ENCODE results near the gene GNAS. TPM values are rescaled to one million over a fixed set of nuclear protein-coding genes. Genes with fewer than 3 reads are reported as not detected.

The GNAS gene
- total and polyA plus RNA-seq, 9 of the 15 experiments (the other 6 are each of a cell fraction or from before 2014, with no cell fraction given): 128 to 648 (median 266) TPM

DNA sequence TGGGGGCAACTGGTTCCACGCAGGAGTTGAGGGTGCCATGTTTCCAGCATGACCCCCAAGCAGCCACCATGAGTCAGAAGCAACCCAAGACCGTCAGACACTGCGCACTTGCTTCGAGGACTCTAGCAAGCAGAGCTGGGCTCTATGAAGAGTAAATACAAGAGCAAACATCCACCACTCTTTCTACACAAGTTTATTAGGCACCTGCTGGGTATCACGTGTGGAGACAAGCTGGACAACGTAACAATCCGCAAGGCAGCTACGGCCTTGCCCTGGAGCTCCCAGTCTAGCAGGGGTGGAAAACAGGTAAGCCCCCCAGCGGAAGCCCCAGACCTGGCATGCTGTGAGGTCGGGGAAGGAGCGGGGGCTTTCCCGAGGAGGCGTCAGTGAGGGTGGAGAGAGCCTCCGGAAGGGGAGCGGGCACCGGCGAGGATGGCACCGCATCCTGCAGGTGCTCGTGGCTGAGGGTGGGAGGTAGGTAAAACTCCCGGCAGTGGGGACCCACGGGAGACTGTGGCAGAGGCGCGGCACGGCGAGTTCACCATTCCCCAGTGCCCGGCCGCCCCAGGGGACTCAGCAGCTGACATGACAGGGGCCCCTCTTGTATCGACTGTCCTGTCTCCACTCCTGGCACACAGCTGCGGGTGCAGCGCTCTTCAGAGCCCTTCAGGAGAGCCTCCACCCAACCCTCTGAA, 35.4 kb upstream of the GNAS start:
- in situ Hi-C loops (cut with MboI) (loop anchor here (25.0 kb wide), 1 partner anchor 580 kb away; the partner anchor contains the start of gene ANKRD60), intact Hi-C loops (cut with micrococcal nuclease) (no loop called here)
- WGBS (ENCODE audit: insufficient coverage, low coverage, missing lambda C conversion rate): 10% methylated on average over 27 of the region's 30 CpGs
- Histone ChIP-seq H3K27me3 (ENCODE audit: control insufficient read depth in 2 of 2, insufficient read depth in 2 of 2, low read length in 2 of 2) (peaks cover 3 to 78% of the 10 kb centered on the region in 2 experiments), H3K9ac (ENCODE audit: insufficient read depth in 1 of 2, low read depth in 2 of 2, low read length in 2 of 2) (no peak overlapping the region), H3K9me3 (replicated peaks; ENCODE audit: control insufficient read depth, insufficient read depth, low read depth, low read length) (no peaks in the 10 kb centered on the region), H3K4me3 (no peak overlapping the region), H3K4me2 (ENCODE audit: insufficient read depth, low read length) (no peak overlapping the region), H4K20me1 (replicated peaks; ENCODE audit: control insufficient read depth, insufficient read depth, low read length) (no peaks in the 10 kb centered on the region), H3K27ac (ENCODE audit: extremely low read depth, low read depth, low read length) (no peak overlapping the region), H3K79me2 (ENCODE audit: control insufficient read depth, insufficient read depth, low read length) (no peaks in the 10 kb centered on the region), H2AFZ (ENCODE audit: low read depth, low read length) (no peak overlapping the region), H3K36me3 (ENCODE audit: control insufficient read depth, insufficient read depth, low read length) (no peaks in the 10 kb centered on the region), H3K9me1 (ENCODE audit: control insufficient read depth, insufficient read depth, low read length) (no peaks in the 10 kb centered on the region), H3K4me1 (replicated peaks in 1 of 2; ENCODE audit: control insufficient read depth in 2 of 2, insufficient read depth in 2 of 2, low read length in 2 of 2) (no peaks in the 10 kb centered on the region)
- DNase-seq (ENCODE audit: extremely low read depth in 1 of 4, low spot score in 3 of 4) (no peak), FAIRE-seq (no peak), ATAC-seq (no peak)
- no TSS peak for BruUV-seq (replicated peaks)
- POLR2A ChIA-PET: interaction anchor here (0.5 to 0.7 kb wide), 3 partner anchors 35 to 273 kb away, joined by 3 read pairs; partner anchors contain the start of gene GNAS
- CTCF ChIA-PET (ENCODE audit: low intra/inter-chr PET ratio): interaction anchor here (0.5 to 1.1 kb wide), 2 partner anchors 51 to 271 kb away, joined by 3 to 6 read pairs; no protein-coding TSS in a partner anchor
- no peak for TF ChIP-seq DLX4 (CRISPR knock-in tag; IDR thresholded peaks at IDR 0.05)

- CTCF ChIA-PET (ENCODE audit: low intra/inter-chr PET ratio): interaction anchor here (1.1 kb wide), 1 partner anchor 270 kb away, joined by 6 read pairs; no protein-coding TSS in a partner anchor
- Histone ChIP-seq H2AFZ (ENCODE audit: low read depth, low read length) (no peak overlapping the region), H4K20me1 (replicated peaks; ENCODE audit: control insufficient read depth, insufficient read depth, low read length) (no peaks in the 10 kb centered on the region), H3K27me3 (ENCODE audit: control insufficient read depth in 2 of 2, insufficient read depth in 2 of 2, low read length in 2 of 2) (peaks cover 3 to 77% of the 10 kb centered on the region in 2 experiments), H3K36me3 (ENCODE audit: control insufficient read depth, insufficient read depth, low read length) (no peaks in the 10 kb centered on the region), H3K4me1 (replicated peaks in 1 of 2; ENCODE audit: control insufficient read depth in 2 of 2, insufficient read depth in 2 of 2, low read length in 2 of 2) (no peaks in the 10 kb centered on the region), H3K4me3 (no peak overlapping the region), H3K9me3 (replicated peaks; ENCODE audit: control insufficient read depth, insufficient read depth, low read depth, low read length) (no peaks in the 10 kb centered on the region), H3K27ac (ENCODE audit: extremely low read depth, low read depth, low read length) (no peak overlapping the region), H3K4me2 (ENCODE audit: insufficient read depth, low read length) (no peak overlapping the region), H3K79me2 (ENCODE audit: control insufficient read depth, insufficient read depth, low read length) (no peaks in the 10 kb centered on the region), H3K9ac (ENCODE audit: insufficient read depth in 1 of 2, low read depth in 2 of 2, low read length in 2 of 2) (no peak overlapping the region; a peak in 1 of 4 replicates), H3K9me1 (ENCODE audit: control insufficient read depth, insufficient read depth, low read length) (no peaks in the 10 kb centered on the region)
- intact Hi-C loops (cut with micrococcal nuclease) (loop anchor here (1.0 kb wide), 1 partner anchor 25 kb away; no protein-coding TSS in a partner anchor), in situ Hi-C loops (cut with MboI) (loop anchor here (25.0 kb wide), 1 partner anchor 580 kb away; the partner anchor contains the start of gene ANKRD60)
- no peak for FAIRE-seq
- ATAC-seq: no peak
- POLR2A ChIA-PET: interaction anchor here (0.7 kb wide), 1 partner anchor 176 kb away, joined by 3 read pairs; no protein-coding TSS in a partner anchor
- BruUV-seq (replicated peaks): no TSS peak
- 21% methylated on average over 9 of the region's 10 CpGs for WGBS (ENCODE audit: insufficient coverage, low coverage, missing lambda C conversion rate)
- no peak for DNase-seq (ENCODE audit: extremely low read depth in 1 of 4, low spot score in 3 of 4)
- no peak for TF ChIP-seq RAD21 (CRISPR knock-in tag; conservative IDR thresholded peaks at IDR 0.05 in 1 of 2, IDR thresholded peaks at IDR 0.05 in 1 of 2)
- TF ChIP-seq, protein P1, sequence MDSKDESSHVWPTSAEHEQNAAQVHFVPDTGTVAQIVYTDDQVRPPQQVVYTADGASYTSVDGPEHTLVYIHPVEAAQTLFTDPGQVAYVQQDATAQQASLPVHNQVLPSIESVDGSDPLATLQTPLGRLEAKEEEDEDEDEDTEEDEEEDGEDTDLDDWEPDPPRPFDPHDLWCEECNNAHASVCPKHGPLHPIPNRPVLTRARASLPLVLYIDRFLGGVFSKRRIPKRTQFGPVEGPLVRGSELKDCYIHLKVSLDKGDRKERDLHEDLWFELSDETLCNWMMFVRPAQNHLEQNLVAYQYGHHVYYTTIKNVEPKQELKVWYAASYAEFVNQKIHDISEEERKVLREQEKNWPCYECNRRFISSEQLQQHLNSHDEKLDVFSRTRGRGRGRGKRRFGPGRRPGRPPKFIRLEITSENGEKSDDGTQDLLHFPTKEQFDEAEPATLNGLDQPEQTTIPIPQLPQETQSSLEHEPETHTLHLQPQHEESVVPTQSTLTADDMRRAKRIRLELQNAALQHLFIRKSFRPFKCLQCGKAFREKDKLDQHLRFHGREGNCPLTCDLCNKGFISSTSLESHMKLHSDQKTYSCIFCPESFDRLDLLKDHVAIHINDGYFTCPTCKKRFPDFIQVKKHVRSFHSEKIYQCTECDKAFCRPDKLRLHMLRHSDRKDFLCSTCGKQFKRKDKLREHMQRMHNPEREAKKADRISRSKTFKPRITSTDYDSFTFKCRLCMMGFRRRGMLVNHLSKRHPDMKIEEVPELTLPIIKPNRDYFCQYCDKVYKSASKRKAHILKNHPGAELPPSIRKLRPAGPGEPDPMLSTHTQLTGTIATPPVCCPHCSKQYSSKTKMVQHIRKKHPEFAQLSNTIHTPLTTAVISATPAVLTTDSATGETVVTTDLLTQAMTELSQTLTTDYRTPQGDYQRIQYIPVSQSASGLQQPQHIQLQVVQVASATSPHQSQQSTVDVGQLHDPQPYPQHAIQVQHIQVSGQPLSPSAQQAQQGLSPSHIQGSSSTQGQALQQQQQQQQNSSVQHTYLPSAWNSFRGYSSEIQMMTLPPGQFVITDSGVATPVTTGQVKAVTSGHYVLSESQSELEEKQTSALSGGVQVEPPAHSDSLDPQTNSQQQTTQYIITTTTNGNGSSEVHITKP (IDR thresholded peaks at IDR 0.05; ENCODE audit: partially characterized antibody): no peak
- no peak for TF ChIP-seq HOXB6 (CRISPR knock-in tag; IDR thresholded peaks at IDR 0.05; ENCODE audit: borderline replicate concordance)
- TF ChIP-seq ZNF551 (CRISPR knock-in tag; IDR thresholded peaks at IDR 0.05): no peak
- TF ChIP-seq FOXJ3 (CRISPR knock-in tag; IDR thresholded peaks at IDR 0.05): no peak
- no peak for TF ChIP-seq E2F3 (CRISPR knock-in tag; IDR thresholded peaks at IDR 0.05)
- no peak for TF ChIP-seq RFX5 (IDR thresholded peaks at IDR 0.05; ENCODE audit: low read depth, low read length)
- TF ChIP-seq U2AF1 (optimal IDR thresholded peaks at IDR 0.05; ENCODE audit: low read depth, low read length): no peak
- no peak for TF ChIP-seq DACH1 (IDR thresholded peaks at IDR 0.05; ENCODE audit: partially characterized antibody)
These were observed 34.8 kb upstream of the GNAS start for GRCh38 chr20:58817748-58818147.
